Fibroblast of lung (primary cell): Measurements from ENCODE around the gene ZNF862.

Experiments
- EZH2 ChIP-seq: IDR thresholded peaks from 2 replicates; pipeline ENCODE4 v1.5.1; 2012; ENCODE audit warnings: low read length, control low read depth, mild to moderate bottlenecking; ENCODE audit errors: missing control alignments
- TF ChIP-seq, protein P1 (sequence below), 2 donors: IDR thresholded peaks in 1 of 2; conservative IDR thresholded peaks in 1 of 2; 1 replicate in 1 of 2; 2 replicates in 1 of 2; pipeline ENCODE4 v1.5.1; 2011 to 2012; ENCODE audit warnings: low read length in 2 of 2, control low read depth in 1 of 2, inconsistent platforms in 1 of 2, low read depth in 1 of 2, mild to moderate bottlenecking in 1 of 2

DNA sequence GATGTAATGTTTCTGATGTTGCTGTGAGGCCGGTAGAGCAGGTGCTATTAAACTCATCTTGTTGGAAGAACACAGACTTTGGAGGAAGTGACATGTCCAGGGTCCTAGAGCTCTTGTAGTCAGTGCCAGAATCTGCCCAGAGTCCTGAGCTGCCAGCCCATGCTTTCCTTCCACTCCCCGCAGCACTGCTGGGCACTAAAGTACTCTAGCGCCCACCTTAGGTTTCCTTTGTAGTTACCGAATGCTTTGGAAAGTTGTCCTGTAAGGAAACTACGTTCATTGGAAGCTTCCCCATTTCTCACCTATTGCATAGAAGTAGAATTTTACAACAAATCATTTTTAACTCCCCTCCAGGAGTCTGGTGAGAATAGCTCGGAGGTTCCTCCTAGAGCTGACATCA lies 11.0 kb downstream of the ZNF862 start:
- TF ChIP-seq, protein P1, sequence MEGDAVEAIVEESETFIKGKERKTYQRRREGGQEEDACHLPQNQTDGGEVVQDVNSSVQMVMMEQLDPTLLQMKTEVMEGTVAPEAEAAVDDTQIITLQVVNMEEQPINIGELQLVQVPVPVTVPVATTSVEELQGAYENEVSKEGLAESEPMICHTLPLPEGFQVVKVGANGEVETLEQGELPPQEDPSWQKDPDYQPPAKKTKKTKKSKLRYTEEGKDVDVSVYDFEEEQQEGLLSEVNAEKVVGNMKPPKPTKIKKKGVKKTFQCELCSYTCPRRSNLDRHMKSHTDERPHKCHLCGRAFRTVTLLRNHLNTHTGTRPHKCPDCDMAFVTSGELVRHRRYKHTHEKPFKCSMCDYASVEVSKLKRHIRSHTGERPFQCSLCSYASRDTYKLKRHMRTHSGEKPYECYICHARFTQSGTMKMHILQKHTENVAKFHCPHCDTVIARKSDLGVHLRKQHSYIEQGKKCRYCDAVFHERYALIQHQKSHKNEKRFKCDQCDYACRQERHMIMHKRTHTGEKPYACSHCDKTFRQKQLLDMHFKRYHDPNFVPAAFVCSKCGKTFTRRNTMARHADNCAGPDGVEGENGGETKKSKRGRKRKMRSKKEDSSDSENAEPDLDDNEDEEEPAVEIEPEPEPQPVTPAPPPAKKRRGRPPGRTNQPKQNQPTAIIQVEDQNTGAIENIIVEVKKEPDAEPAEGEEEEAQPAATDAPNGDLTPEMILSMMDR (conservative IDR thresholded peaks at IDR 0.05 in 1 of 2, IDR thresholded peaks at IDR 0.05 in 1 of 2; ENCODE audit: low read depth in 1 of 2, low read length in 2 of 2) = no peak
- no peak for TF ChIP-seq EZH2
